Omental fat pad (tissue), 4 donors: ENCODE measurements around the gene MRPL41. TPM values are rescaled to one million over a fixed set of nuclear protein-coding genes. Genes with fewer than 3 reads are reported as not detected.
"Not testable (repeated sequence)": the region's sequence is repeated elsewhere in the genome, so short reads cannot be mapped to it uniquely, and the experiment has no call there.

Experiments used
- ATAC-seq: fragments of 150-250 bp; one replicate; pipeline ENCODE4 v1.9.1; 2016; ENCODE audit warnings: mild to moderate bottlenecking, moderate library complexity; ENCODE audit not compliant: low FRiP score
- DNase-seq: peaks from one replicate; pipeline ENCODE4 v3.0.0-alpha.2; 2019; ENCODE audit warnings: low spot score
- total RNA-seq, 4 donors: library from RNA; depleted of rRNA; stranded (reverse); fragments of >200 nt; gene quantifications; one replicate each; pipeline ENCODE4 v1.1.0, GENCODE V29; 2016
- TF ChIP-seq, protein P1 (sequence below), 3 donors: fragments of 450-650 bp; IDR thresholded peaks; one replicate each; pipeline ENCODE4 v1.5.1; 2016 to 2017; ENCODE audit warnings: antibody characterized with exemption in 3 of 3, mild to moderate bottlenecking in 3 of 3, moderate library complexity in 2 of 3

The MRPL41 gene
- total RNA-seq, 4 donors from 2014 or later = 41.2 to 82.9 (median 66.6) TPM

- ATAC-seq = no peak
- no peak for DNase-seq
- TF ChIP-seq, protein P1, sequence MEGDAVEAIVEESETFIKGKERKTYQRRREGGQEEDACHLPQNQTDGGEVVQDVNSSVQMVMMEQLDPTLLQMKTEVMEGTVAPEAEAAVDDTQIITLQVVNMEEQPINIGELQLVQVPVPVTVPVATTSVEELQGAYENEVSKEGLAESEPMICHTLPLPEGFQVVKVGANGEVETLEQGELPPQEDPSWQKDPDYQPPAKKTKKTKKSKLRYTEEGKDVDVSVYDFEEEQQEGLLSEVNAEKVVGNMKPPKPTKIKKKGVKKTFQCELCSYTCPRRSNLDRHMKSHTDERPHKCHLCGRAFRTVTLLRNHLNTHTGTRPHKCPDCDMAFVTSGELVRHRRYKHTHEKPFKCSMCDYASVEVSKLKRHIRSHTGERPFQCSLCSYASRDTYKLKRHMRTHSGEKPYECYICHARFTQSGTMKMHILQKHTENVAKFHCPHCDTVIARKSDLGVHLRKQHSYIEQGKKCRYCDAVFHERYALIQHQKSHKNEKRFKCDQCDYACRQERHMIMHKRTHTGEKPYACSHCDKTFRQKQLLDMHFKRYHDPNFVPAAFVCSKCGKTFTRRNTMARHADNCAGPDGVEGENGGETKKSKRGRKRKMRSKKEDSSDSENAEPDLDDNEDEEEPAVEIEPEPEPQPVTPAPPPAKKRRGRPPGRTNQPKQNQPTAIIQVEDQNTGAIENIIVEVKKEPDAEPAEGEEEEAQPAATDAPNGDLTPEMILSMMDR (IDR thresholded peaks at IDR 0.05) = no peak
These were observed 12.5 kb downstream of the MRPL41 start for GRCh38 chr9:137564134-137564533.

DNA sequence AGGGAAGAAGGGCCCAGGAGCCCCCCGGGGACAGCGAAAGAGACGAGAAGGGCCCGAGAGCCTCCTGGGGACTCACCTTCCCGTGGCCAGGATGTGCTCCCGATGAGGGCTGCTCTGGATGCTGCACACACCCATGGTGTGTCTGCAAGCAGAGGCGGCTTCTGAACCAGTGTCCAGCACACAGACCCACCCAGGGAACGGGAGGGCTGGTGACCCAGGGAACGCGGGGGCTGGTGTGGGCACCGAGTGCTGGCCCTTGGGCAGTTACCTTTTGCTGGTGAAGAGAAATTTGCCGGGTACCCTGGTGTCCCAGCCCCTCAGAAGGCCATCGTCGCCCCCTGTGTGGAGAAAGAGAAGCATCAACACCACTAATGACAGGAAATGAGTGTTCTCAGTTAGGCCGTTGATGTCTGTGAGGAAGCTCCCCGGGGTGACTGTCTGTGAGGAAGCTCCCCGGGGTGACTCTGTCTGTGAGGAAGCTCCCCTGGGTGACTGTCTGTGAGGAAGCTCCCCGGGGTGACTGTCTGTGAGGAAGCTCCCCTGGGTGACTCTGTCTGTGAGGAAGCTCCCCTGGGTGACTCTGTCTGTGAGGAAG is 13.2 kb downstream of the MRPL41 start:
- no peak for DNase-seq
- TF ChIP-seq, protein P1 (IDR thresholded peaks at IDR 0.05) = no peak
- ATAC-seq = no peak

DNA sequence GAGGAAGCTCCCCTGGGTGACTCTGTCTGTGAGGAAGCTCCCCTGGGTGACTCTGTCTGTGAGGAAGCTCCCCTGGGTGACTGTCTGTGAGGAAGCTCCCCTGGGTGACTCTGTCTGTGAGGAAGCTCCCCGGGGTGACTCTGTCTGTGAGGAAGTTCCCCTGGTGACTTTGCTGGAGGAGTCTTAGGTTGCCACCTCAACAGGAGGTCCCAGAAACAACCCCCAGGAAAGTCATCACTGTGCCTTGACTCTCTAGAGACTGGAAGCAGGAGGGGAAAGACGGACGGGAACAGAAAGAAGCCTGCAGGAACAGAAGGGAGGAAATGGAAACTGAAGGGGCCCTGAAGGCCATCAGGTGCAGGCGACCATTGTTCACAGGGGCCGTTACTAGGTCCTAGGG is 16.8 kb downstream of the MRPL41 start:
- not testable (repeated sequence) for ATAC-seq

DNA sequence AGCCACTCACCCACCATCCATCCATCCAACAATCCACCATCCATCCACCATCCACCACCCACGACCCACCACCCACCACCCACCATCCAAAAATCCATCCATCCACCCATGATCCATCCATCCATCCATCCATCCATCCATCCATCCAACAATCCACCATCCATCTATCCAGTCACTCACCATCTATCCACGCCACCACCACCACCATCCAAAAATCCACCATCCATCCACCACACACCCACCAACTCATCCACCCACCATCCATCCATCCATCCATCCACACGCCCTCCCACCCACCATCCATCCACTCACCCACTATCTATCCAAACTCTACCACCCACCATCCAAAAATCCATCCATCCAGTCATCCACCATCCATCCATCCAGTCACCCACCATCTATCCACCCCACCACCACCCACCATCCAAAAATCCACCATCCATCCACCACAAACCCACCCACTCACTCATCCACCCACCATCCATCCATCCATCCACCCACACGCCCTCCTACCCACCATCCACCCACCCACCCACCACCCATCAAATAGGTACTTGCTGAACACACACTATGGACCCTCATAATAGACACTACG is 18.0 kb downstream of the MRPL41 start:
- ATAC-seq (no peak), DNase-seq (no peak)
- TF ChIP-seq, protein P1 (IDR thresholded peaks at IDR 0.05) = no peak

More for the DNA sequence above, 16.8 kb downstream of the MRPL41 start:
- not testable (repeated sequence) for DNase-seq

DNA sequence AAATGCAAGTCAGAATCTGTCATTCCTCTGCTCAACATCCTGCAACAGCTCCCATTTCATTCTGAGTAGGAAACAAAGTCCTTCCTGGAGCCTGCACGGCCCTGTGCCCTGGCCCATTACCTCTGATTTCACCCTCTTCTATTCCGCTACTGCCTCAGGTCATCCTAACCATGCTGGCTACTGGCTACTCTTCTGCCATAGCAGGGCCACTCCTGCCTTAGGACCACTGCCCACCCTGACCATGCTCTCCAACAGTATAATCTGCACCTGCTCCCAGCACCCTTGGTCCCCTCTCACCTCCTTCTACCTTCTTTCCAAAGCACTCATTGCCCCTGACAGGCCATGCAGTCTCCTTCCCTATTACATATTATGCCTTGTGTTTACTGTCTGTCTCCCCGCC is 18.9 kb downstream of the MRPL41 start:
- ATAC-seq = no peak
- DNase-seq = no peak
- TF ChIP-seq, protein P1 (IDR thresholded peaks at IDR 0.05) = no peak

DNA sequence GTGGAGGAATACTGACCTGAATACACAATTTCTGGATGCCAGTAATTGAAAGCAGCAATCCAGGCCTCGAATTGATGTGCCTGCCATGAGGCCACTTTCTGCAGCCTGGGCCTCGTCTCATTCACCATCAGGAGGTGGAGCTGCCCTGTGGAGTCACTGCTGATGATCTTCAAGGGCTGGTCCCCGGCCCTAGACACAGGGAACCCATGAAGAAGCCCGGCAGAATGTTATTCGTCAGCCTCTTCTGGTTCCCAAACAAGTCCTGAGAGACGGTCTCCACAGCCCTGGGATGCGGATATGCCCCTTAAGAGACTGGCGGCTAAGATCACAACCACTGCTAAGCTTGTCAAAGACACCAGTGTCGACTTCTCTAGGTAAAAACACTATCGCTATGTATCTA is 22.5 kb downstream of the MRPL41 start:
- TF ChIP-seq, protein P1 (IDR thresholded peaks at IDR 0.05) = no peak
- DNase-seq (no peak), ATAC-seq (no peak)

GRCh38 chr9:137575364-137575715 is 23.7 kb downstream of the MRPL41 start:
- TF ChIP-seq, protein P1 (IDR thresholded peaks at IDR 0.05) = no peak
- ATAC-seq = no peak

More at GRCh38 chr9:137575364-137575715, 23.7 kb downstream of the MRPL41 start:
- DNase-seq = no peak
